Testis (tissue), 2 donors: ENCODE data around the gene UQCRH.

Experiments used
- POLR2A ChIP-seq: fragments of 450-650 bp; IDR thresholded peaks from one replicate; pipeline ENCODE4 v1.6.1; 2017; ENCODE audit warnings: antibody characterized with exemption, mild to moderate bottlenecking, moderate library complexity
- TF ChIP-seq, protein P1 (sequence below), 3 experiments: fragments of 450-650 bp in 2 of 3; fragments of 200-600 bp in 1 of 3; sonication (generic) in 1 of 3; IDR thresholded peaks; one replicate each; pipeline ENCODE4 v1.5.1; 2016 to 2019; ENCODE audit warnings: antibody characterized with exemption in 3 of 3, mild to moderate bottlenecking in 2 of 3, moderate library complexity in 1 of 3

DNA sequence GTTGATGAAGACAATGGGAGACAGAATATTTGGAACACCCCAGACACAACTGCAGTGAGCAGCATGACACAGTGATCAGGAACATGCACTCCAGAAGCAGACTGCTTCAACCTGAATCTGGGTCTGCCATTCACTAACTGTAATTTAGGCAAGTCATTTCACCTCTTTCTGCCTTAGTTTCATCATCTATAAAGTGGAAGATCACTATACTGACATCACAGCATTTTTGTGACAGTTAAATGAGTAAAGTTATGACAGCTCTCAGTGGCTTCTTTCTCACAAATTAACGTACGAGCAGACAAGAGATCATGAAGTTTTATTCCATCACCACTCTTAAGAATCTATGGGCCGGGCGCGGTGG is 14.4 kb upstream of the UQCRH start:
- TF ChIP-seq POLR2A = no peak
- TF ChIP-seq, protein P1, sequence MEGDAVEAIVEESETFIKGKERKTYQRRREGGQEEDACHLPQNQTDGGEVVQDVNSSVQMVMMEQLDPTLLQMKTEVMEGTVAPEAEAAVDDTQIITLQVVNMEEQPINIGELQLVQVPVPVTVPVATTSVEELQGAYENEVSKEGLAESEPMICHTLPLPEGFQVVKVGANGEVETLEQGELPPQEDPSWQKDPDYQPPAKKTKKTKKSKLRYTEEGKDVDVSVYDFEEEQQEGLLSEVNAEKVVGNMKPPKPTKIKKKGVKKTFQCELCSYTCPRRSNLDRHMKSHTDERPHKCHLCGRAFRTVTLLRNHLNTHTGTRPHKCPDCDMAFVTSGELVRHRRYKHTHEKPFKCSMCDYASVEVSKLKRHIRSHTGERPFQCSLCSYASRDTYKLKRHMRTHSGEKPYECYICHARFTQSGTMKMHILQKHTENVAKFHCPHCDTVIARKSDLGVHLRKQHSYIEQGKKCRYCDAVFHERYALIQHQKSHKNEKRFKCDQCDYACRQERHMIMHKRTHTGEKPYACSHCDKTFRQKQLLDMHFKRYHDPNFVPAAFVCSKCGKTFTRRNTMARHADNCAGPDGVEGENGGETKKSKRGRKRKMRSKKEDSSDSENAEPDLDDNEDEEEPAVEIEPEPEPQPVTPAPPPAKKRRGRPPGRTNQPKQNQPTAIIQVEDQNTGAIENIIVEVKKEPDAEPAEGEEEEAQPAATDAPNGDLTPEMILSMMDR (IDR thresholded peaks at IDR 0.05) = no peak
